PC-9 (cell line): ENCODE data around the gene PLEKHB1. TPM values are rescaled to one million over a fixed set of nuclear protein-coding genes. Genes with fewer than 3 reads are reported as not detected.

Experiments
- BruUV-seq: library from RNA; stranded (reverse); fragments of 400-500 nt; replicated peaks from 2 replicates; lab custom pipeline; 2021; lab: Mats Ljungman, UMichigan
- CTCF ChIA-PET: fragments of 300-600 bp; sonication (Branson Sonifier 250); formaldehyde crosslinking; loops from one replicate; lab custom pipeline; 2022; ENCODE audit warnings: antibody characterized with exemption; lab: Charles Lee
- POLR2A ChIA-PET: fragments of 300-600 bp; sonication (Branson Sonifier 250); formaldehyde crosslinking; loops from one replicate; lab custom pipeline; 2022; ENCODE audit warnings: antibody characterized with exemption; ENCODE audit not compliant: unreplicated experiment; lab: Charles Lee
- DNase-seq, 2 experiments: peaks; one replicate each; pipeline versions ENCODE4 v3.0.0 to v3.0.0-alpha.2; 2015 to 2022; ENCODE audit warnings: mixed read lengths in 1 of 2
- H2AFZ ChIP-seq: fragments of 200-600 bp; sonication (generic); 2 replicates; pipeline ENCODE4 v1.8.1; 2017; ENCODE audit warnings: antibody characterized with exemption
- H3F3A ChIP-seq: fragments of 200-600 bp; sonication (generic); 2 replicates; pipeline ENCODE4 v1.8.1; 2017; ENCODE audit warnings: antibody characterized with exemption, mild to moderate bottlenecking, low read depth; ENCODE audit not compliant: insufficient read depth
- H3K27ac ChIP-seq: fragments of 200-600 bp; sonication (generic); 2 replicates; pipeline ENCODE4 v1.6.1; 2016; ENCODE audit warnings: mixed run types
- H3K27me3 ChIP-seq: fragments of 200-600 bp; sonication (generic); 2 replicates; pipeline ENCODE4 v1.6.1; 2016; ENCODE audit warnings: low read depth, mixed run types; ENCODE audit not compliant: insufficient read depth
- H3K36me3 ChIP-seq: fragments of 200-600 bp; sonication (generic); 2 replicates; pipeline ENCODE4 v1.6.1; 2016; ENCODE audit warnings: low read depth, mixed run types
- H3K4me1 ChIP-seq: fragments of 200-600 bp; sonication (generic); replicated peaks from 2 replicates; pipeline ENCODE4 v1.6.1; 2016; ENCODE audit warnings: mixed run types; ENCODE audit not compliant: insufficient read depth
- H3K4me2 ChIP-seq: fragments of 200-600 bp; sonication (generic); 2 replicates; pipeline ENCODE4 v1.6.1; 2017; ENCODE audit warnings: mixed run types
- H3K4me3 ChIP-seq: fragments of 200-600 bp; sonication (generic); 2 replicates; pipeline ENCODE4 v1.6.1; 2016; ENCODE audit warnings: mixed run types
- H3K79me2 ChIP-seq: fragments of 200-600 bp; sonication (generic); 2 replicates; pipeline ENCODE4 v1.6.1; 2017; ENCODE audit warnings: low read depth, mixed run types
- H3K9me2 ChIP-seq: fragments of 200-600 bp; sonication (generic); 2 replicates; pipeline ENCODE4 v1.8.1; 2017; ENCODE audit warnings: mild to moderate bottlenecking; ENCODE audit not compliant: insufficient read depth
- H3K9me3 ChIP-seq: fragments of 200-600 bp; sonication (generic); 2 replicates; pipeline ENCODE4 v1.8.1; 2016; ENCODE audit warnings: low read depth; ENCODE audit not compliant: insufficient read depth
- H4K20me1 ChIP-seq: fragments of 200-600 bp; sonication (generic); 2 replicates; pipeline ENCODE4 v1.8.1; 2017; ENCODE audit not compliant: insufficient read depth
- EZH2 ChIP-seq: fragments of 200-600 bp; sonication (generic); IDR thresholded peaks from 2 replicates; pipeline ENCODE4 v1.8.0; 2017; ENCODE audit warnings: antibody characterized with exemption, low read depth
- intact Hi-C: fragments of 100-400 bp; cut with micrococcal nuclease; formaldehyde crosslinking; loops from one replicate; pipeline ENCODE4 v1.10.0; 2022; ENCODE audit not compliant: unreplicated experiment
- total RNA-seq: library from RNA; stranded (reverse); gene quantifications from 2 replicates; pipeline ENCODE4 v1.2.3, GENCODE V29; 2021
- TF ChIP-seq, protein P1 (sequence below): fragments of 200-600 bp; sonication (generic); conservative IDR thresholded peaks from 2 replicates; pipeline ENCODE4 v1.6.1; 2017; ENCODE audit warnings: mixed run types, antibody characterized with exemption, mild to moderate bottlenecking, moderate library complexity

The PLEKHB1 gene
- total RNA-seq, 1 experiment from 2014 or later, result 29.1 TPM

DNA sequence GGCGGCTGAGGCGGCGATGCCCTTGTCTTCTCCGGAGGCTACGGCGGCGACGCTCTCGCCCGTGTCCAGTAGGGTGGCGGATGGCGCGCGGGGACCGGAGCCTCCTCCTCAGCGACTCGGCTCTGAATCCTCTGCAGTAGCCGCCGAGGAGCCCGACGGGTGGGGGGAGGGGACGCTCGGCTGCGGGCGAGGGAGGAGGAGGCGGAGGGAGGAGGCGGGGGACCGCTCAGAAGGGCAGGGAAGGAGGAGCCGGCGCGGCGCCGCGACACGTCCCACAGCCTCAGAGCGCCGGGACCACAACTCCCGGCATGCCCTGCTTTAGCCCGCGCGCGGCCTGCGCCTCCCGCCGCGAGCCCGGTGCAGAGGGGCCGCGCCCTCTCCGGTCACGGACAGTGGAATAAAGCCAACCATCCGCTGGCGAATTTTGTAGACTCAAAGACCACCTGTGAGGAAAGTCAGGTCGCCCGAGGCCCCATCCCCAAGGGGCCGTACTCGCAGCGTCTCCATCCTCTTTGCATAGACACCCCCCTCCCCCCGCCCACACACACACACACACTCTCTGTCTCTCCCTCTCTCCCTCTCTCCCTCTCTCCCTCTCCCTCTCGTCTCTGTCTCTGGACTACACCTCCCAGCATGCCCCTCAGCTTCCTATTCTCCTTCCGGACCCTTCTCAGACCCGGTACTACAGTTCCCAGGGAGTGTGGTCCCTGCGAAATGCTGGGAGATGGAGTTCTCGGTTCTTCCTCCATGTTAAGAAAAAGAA, 48.2 kb upstream of the PLEKHB1 start, which contains the start of gene FAM168A:
Gene FAM168A, minus strand, starts transcription at position 157 of the 763 bp plus-strand sequence. CDS start 129,638 bp downstream, outside the sequence.
- CTCF ChIA-PET, result interaction anchor here (1.2 kb wide), 1 partner anchor 28 kb away, joined by 7 read pairs; no protein-coding TSS in a partner anchor
- peak; percentile 88 to 94 for DNase-seq
- Histone ChIP-seq H3K4me3 (peak within 1 kb of the TSS; percentile 86), H2AFZ (peak within 1 kb of the TSS; percentile 97), H3K4me2 (peak within 1 kb of the TSS; percentile 90), H4K20me1 (no peaks in the 10 kb centered on the region), H3K79me2 (peaks cover 19% of the 10 kb centered on the region), H3K27ac (peak within 1 kb of the TSS; percentile 22; the same call in 1 of the 2 replicates), H3K27me3 (no peaks in the 10 kb centered on the region), H3K9me2 (no peaks in the 10 kb centered on the region), H3K4me1 (peaks cover 16% of the 10 kb centered on the region), H3F3A (0 out of 2 replicates have a peak, but pooled peaks cover 4% of the 10 kb centered on the region), H3K9me3 (no peaks in the 10 kb centered on the region), H3K36me3 (no peaks in the 10 kb centered on the region)
- no TSS peak for BruUV-seq
- intact Hi-C loops, result loop anchor here (1.0 to 5.0 kb wide), 3 partner anchors 104 to 291 kb away; partner anchors contain the start of gene ARHGEF17
- POLR2A ChIA-PET, result interaction anchor here (0.6 kb wide), 1 partner anchor 101 kb away, joined by 5 read pairs; no protein-coding TSS in a partner anchor
- no peak for TF ChIP-seq EZH2
- TF ChIP-seq, protein P1, sequence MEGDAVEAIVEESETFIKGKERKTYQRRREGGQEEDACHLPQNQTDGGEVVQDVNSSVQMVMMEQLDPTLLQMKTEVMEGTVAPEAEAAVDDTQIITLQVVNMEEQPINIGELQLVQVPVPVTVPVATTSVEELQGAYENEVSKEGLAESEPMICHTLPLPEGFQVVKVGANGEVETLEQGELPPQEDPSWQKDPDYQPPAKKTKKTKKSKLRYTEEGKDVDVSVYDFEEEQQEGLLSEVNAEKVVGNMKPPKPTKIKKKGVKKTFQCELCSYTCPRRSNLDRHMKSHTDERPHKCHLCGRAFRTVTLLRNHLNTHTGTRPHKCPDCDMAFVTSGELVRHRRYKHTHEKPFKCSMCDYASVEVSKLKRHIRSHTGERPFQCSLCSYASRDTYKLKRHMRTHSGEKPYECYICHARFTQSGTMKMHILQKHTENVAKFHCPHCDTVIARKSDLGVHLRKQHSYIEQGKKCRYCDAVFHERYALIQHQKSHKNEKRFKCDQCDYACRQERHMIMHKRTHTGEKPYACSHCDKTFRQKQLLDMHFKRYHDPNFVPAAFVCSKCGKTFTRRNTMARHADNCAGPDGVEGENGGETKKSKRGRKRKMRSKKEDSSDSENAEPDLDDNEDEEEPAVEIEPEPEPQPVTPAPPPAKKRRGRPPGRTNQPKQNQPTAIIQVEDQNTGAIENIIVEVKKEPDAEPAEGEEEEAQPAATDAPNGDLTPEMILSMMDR, result no peak

GRCh38 chr11:73598719-73599379, 47.5 kb upstream of the PLEKHB1 start:
- no peaks in the 10 kb centered on the region for H3K9me3 ChIP-seq
- peaks cover 19% of the 10 kb centered on the region for H3K79me2 ChIP-seq
- H3K27ac ChIP-seq, result peak overlapping the region; percentile 22; the same call in 1 of the 2 replicates
- H3K4me1 ChIP-seq, result peaks cover 16% of the 10 kb centered on the region
- TSS peak; percentile 97 for BruUV-seq
- intact Hi-C loops, result loop anchor here (1.0 to 5.0 kb wide), 3 partner anchors 105 to 292 kb away; partner anchors contain the start of gene ARHGEF17
- no peaks in the 10 kb centered on the region for H4K20me1 ChIP-seq
- peak overlapping the region; percentile 97 for H2AFZ ChIP-seq
- POLR2A ChIA-PET, result no interaction called here
- H3K9me2 ChIP-seq, result no peaks in the 10 kb centered on the region
- DNase-seq, result no peak
- H3K4me3 ChIP-seq, result peak overlapping the region; percentile 86
- no peaks in the 10 kb centered on the region for H3K36me3 ChIP-seq
- peak overlapping the region; percentile 90 for H3K4me2 ChIP-seq
- CTCF ChIA-PET, result interaction anchor here (0.5 to 1.2 kb wide), 2 partner anchors 25 to 27 kb away, joined by 4 to 7 read pairs; no protein-coding TSS in a partner anchor
- no peaks in the 10 kb centered on the region for H3K27me3 ChIP-seq
- TF ChIP-seq, protein P1, result no peak
- no peak for TF ChIP-seq EZH2
- 0 out of 2 replicates have a peak, but pooled peaks cover 4% of the 10 kb centered on the region for H3F3A ChIP-seq

DNA sequence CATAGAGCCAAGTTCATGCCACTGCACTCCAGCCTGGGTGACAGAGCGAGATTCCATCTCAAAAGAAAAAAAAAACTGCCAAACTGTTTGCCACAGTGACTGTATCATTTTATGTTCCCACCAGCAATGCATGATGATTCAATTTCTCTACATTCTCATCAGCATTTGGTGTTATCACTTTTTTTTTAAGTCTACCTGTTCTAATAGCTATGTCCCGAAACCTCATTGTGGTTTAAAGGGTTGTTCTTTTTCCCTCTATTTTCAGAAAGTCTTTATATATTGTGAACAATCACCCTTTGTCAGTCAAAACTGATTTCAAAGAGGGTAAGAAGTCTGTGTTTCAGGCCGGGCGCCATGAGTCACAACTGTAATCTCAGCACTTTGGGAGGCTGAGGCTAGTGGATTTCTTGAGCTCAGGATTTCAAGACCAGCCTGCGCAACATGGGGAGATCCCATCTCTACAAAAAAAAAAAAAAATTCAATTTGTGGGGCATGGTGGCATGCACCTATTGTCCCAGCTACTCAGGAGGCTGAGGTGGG, 33.7 kb upstream of the PLEKHB1 start:
- Histone ChIP-seq H3K36me3 (no peaks in the 10 kb centered on the region), H3K9me2 (no peaks in the 10 kb centered on the region), H3K4me1 (no peaks in the 10 kb centered on the region), H3K4me3 (no peak overlapping the region), H2AFZ (no peak overlapping the region), H3K27ac (no peak overlapping the region), H3K79me2 (no peaks in the 10 kb centered on the region), H3K4me2 (no peak overlapping the region), H3F3A (no peaks in the 10 kb centered on the region), H3K9me3 (no peaks in the 10 kb centered on the region), H3K27me3 (no peaks in the 10 kb centered on the region), H4K20me1 (no peaks in the 10 kb centered on the region; the same call in 1 of the 2 replicates)
- intact Hi-C loops, result no loop called here
- DNase-seq, result no peak
- ChIA-PET CTCF (interaction anchor here (0.6 to 0.7 kb wide), 3 partner anchors 49 to 1925 kb away, joined by 3 to 5 read pairs (median 4); no protein-coding TSS in a partner anchor), POLR2A (interaction anchor here (0.6 to 0.7 kb wide), 2 partner anchors 100 to 491 kb away, joined by 4 read pairs; no protein-coding TSS in a partner anchor)
- no TSS peak for BruUV-seq
- TF ChIP-seq, protein P1, result no peak
- no peak for TF ChIP-seq EZH2
